HPDE6-E6E7 (cell line): ENCODE results near the gene FANCI.
A peak's percentile ranks its signal among the peaks of the same experiment; 100 is the strongest.

Source experiments
- DNase-seq: peaks from one replicate; pipeline ENCODE4 v3.0.0; 2011; ENCODE audit warnings: missing footprints; ENCODE audit errors: extremely low spot score

FANCI gene

GRCh38 chr15:89243691-89244573 lies at the start of gene FANCI:
Gene FANCI, plus strand, starts transcription at chr15:89243979. Its CDS starts 3,669 bp downstream, at chr15:89247648.
- DNase-seq = peak; percentile 87

- DNase-seq = no peak
These were observed 49.2 kb upstream of the FANCI start for GRCh38 chr15:89194608-89195007.

DNA sequence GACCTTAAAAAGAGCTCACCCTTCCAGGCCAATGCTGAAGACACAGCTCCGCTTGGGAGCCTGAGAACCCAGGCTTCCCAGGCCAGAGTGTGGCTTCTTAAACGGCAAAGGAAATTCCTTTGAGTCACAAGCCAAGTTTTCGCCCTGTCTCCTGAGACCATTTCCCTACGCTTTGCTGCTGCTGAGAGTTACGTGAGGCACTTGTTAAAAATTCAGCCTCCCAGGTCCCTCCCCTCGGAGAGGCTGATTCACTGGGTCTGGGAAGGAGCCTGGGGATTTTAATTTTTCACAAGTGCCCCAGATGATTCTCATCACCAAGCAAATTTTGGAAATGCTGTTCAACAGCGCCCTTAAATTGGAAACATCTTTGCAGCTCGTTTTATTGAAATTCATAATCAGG lies 47.9 kb upstream of the FANCI start:
- no peak for DNase-seq

DNA sequence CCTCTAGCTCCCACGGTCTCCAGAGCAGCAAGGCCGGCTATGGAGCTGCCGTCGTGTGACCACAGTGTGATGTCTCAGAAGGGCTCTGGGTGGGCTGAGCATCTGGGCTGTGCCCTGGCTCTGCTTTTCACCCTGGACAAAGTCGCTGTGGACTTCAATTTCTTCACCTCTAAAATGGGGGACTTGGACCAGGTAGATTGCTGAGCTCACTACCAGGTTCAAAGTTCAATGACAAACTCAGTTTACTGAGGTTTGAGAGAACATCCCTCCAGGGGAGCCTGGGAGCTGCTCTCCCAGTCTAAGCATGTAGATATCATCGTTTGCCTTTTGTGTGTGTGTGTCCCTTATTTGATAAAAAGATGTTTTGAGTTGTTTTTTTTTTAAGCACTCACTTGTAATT lies 47.5 kb upstream of the FANCI start:
- DNase-seq = no peak

GRCh38 chr15:89196994-89197393 lies 46.8 kb upstream of the FANCI start:
- peak; percentile 17 for DNase-seq

DNA sequence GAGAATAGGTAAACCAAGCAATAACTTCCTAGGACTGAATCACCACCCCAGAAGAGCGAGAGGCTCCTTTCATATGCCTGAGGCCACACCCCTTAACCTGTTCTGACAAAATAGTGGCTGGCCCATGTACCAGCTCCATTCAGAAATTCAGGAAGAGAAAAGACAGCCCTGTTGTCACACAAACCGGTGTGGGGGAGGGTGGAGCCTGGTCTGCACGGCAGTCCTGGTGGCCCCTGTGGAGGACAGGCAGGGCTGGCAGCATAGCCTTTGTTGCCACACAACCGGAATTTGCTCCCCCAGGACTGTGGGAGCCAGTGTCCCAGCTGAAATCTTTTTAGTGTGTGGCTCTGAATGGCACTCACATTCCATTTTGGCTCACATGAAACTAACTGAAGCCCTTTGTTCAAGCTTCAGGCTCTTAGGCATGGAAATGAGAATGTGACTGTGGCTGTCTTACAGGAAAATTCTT lies 46.2 kb upstream of the FANCI start:
- peak; percentile 74 for DNase-seq

DNA sequence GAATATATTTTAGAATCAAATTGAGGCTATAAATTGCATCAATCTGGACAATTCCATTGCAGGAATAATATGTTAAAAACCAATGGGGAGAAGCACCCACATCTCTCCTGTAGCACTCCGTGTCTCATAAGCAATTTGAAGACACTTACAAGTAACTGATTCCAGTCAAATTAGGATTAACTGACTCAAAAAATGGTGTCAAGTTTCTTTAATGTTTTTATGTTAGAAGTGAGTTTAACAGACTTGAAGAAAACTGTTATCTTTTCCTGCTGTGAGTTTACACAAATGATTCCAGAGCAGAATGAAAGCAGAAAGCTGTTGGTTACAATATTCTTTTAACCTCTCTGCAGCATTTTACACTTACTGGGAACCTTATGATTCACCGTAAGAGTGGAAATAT lies 45.6 kb upstream of the FANCI start:
- no peak for DNase-seq

DNA sequence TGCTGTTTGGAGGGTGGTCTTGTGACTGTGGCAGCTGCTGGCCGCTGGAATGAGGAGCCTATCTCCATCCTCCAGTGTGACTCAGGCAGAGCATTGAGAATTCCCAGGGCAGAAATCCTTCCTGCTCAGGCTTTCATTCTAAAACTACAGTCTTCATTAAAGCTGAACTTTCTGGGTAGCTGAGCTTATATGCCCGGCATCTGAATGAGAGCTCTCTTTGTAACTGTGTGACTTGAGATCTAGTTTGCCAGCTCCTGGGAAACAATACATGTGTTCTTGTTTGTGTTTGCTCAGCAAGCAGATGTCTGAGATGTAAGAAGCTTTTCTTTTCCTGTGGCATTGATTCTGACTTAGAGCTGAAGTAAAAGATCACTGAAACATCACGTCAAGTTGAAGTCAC lies 44.8 kb upstream of the FANCI start:
- DNase-seq = no peak

GRCh38 chr15:89199746-89200145 lies 44.0 kb upstream of the FANCI start:
- no peak for DNase-seq

DNA sequence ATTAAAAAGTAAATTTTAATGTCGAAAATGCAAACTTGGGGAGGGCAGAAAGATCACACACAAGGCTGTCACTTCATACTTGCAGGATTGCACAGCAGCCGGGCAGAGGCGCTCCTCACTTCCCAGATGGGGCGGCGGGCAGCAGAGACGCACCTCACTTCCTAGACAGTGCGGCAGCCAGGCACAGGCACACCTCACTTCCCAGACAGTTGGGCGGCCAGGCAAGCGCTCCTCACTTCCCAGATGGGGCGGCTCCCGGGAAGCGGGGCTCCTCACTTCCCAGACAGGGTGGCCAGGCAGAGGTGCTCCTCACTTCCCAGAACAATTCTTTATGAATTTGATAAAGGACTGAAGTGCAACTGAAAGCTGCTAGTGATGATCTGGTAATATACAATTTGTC lies 43.6 kb upstream of the FANCI start:
- no peak for DNase-seq

DNA sequence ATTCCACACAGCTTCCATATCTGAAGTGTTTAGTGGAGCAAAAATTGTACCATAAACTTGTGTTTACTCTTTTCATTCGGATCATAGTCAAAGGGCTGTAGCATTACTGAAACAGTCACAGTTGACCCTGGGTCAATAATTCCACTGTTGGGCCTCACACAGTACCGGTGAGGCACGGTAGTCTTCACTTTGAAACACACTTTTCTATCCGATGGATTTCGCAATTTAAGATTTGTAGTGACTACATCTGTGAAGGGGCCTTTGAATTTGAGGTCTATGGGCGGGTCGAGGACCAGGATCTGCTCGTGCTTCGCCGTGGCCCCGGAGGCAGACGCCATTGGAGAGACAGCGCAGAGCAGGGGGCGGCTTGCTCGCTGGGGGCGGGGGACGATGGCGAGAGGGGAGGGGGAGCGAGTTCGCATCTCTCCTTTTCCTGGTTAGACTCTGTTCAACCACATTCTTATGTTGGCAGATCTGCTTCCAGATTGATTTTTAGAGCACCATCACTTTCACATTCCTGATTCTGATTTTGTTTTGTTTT lies 42.2 kb upstream of the FANCI start:
- no peak for DNase-seq

GRCh38 chr15:89203705-89204273 lies 40.0 kb upstream of the FANCI start:
- no peak for DNase-seq

DNA sequence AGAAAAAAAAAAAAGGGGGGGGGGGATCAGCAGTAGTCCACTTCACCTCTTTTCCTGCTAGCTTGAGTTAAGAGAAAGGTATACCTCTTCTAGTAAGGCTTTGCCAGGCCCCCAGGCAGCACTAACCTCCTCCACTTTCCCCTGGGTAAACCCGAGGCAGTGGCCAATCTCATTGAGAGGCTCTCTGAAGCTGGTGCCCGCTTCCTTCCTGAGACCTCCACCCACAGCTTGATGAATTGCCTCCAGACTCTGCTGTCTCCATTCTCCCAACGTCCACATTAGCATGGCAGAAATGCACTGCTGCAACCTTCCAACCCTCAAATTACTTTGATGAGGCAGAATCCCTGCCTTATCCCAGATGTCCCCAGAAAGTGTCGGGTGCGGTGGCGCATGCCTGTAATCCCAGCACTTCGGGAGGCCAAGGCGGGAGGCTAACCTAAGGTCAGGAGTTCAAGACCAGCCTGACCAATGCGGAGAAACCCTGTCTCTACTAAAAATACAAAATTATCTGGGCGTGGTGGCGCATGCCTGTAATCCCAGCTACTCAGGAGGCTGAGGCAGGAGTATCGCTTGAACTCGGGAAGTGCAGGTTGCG lies 37.7 kb upstream of the FANCI start:
- no peak for DNase-seq

DNA sequence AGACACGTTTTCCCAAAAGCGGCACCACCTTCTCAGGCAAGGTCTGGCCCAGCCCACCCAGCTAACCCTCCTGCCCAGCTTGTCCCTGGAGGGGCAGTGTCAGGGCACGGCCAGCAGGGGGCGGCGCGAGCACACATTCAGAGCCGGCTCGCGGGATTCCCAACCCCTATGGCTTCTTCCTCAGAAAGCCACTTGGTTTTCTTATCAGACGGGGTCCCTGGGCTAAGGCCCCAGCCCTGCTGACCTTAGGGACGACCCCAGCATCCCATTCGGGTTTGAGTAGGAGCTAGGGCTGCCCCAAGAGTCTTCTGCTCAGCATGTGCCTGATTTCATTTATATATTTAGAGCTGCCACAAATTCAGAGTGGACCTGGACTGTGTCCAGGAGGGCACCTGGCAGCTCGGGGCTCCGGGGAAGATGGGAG lies 36.9 kb upstream of the FANCI start:
- DNase-seq = peak; percentile 83

DNA sequence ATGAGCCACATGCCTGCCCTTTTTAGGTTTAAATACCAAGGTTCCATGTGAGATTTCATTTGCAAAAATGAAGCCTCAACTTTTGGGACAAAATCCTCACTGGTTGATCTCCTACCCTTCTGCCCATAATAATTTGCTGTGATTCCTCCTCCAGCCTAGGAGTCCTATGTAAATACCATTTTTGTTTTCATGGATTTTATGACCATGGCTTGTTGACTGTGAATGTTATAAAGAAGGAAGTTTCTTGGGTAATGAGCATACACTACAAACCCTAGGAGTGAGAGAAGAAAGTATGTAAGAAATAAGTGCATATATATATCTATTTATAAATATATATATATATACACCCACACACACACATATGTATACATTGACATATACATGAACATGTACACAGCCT lies 35.5 kb upstream of the FANCI start:
- no peak for DNase-seq

- no peak for DNase-seq
These were observed 34.7 kb upstream of the FANCI start for GRCh38 chr15:89209057-89209456.

DNA sequence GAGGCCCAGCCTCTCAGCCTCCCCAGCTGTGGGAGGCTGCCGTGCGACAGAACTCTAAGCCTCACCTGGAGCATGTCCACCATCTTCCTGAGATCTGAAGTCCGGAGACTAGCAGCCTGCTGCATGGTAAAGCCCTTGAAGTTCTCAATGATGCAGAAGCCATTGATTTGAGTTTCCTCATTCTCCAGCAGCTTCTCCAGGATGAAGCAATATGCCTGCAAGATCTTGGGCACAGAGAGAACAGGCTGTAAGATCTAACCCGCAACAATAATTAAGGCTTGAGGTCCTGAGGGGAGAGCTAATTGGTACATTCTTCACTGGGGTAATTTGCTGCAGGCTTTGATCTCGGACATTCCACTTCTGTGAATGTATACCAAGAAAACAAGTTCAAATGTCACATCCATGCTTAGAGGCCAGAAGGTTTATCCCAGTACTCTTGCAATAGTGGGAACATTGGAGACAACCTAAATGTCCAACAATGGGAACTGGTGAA lies 32.1 kb upstream of the FANCI start:
- no peak for DNase-seq

GRCh38 chr15:89215627-89216026 lies 28.2 kb upstream of the FANCI start:
- no peak for DNase-seq

DNA sequence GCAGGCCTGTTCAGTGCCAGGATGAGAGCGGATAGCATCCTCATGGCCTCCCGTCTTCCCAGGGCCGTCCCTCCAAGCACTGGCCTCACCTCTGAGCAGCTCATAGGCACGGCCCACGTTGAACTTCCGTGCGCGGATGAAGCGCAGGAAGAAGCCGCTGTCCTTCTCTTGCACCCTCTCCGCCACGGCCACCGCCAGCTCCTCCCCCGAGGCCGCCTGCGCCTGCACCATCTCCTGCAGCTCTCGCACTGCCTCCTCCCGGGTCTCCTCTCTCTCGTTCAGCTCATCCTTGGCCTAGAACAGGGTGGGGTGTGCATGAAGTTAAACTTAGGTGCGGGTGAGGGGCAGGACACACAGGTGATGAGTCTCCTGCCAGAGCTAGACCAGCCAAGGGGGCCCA lies 26.7 kb upstream of the FANCI start:
- no peak for DNase-seq

DNA sequence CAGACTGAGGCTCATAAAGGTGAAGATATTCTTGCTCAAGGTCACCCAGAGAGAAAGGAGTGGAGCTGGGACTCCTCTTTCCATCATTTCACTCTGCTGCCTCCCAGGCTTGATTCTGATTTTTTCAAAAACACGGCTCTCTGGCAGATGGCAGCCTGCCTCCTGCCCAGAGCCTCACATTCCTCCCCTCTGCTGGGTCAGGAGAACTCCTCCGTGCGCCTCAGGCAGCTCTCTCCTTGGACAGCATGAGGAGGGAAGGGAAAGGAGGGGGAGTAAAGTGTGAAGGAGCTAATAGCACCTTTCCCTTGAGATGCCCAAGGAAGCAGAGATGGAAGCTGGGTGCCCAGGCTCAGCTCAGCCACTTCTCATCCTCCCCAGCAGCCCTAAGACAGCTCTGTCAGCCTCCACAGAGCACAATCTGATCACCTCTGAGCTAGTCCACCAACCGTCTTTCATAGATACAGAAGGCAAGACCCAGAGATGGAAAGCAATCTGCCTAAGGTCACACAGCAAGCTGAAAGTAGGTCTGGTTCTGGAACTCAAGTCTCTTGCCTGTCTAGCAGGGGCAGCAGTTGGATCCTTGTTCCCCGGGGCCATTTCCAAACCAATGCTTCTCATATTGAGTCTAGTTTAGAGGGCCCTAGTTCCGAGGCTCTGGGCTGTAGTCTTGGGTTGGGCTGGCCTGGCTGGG lies 25.9 kb upstream of the FANCI start:
- no peak for DNase-seq

GRCh38 chr15:89218531-89218930 lies 25.2 kb upstream of the FANCI start:
- no peak for DNase-seq

- no peak for DNase-seq
These were observed 22.2 kb upstream of the FANCI start, which contains the start of gene RLBP1 for GRCh38 chr15:89221543-89221942. Gene RLBP1, minus strand, starts transcription at chr15:89221579. Its CDS starts 2,604 bp downstream, at chr15:89218975.
